DMS53 (cell line): ENCODE data around the gene MRPS25.

Source experiments
- DNase-seq: peaks from one replicate; lab custom pipeline; 2025; lab: John Stamatoyannopoulos, UW

MRPS25 gene

DNA sequence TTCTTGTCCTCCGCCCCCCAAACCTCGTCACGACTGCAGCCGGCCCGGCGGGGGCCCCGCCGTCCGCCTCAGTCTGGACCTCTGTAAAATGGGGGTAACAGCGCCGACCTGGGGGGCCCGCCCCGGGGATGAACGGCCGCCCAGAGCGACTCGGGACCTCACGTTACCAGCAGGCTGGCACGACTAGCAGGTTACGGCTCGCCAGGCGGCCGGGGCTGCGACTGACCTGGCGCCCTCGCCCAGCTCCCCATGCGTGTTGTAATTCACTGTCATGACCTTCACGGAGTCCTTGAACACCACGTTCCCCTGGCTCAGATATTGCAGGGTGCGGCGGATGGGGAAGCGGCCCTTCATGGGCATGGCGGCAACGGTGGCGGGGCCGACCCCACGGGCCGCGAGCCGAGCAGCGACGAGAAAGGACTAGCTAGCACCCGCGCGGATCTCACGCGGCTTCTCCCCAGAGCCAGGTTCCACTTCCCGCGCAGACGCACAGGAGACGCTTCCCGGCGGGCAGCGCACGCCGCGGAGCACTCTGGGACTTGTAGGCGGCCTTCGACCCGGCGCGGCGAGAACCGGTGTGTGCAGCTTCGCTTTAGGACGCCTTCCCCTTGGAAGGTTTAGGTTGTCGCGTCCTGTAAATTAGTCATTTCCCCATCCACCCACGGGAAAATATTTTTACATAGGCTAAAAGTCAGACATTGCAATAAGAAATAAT lies at the start of gene MRPS25:
TSS of gene MRPS25 (minus strand) at position 481 of the 715 bp plus-strand sequence. CDS start at position 360, 121 bp downstream.
- DNase-seq = peak; percentile 87

DNA sequence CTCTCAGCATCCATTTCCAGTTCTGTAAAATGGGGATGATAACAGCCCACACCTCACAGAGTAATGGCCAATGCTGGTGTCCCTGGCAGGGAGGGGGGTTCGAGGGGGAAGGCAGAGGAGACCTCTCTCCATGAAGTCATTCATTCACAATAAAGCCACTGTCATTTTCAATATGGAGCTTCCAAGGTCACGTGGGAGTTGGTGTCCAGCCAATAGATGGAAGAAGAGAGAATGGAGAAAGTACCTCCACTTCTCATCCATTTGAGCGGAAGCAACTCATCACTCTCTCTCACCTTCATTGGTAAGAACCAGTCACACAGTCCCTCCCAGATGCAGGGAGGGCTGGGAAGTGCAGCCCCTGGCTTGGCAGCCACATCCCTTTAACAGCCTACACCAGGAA lies 48.8 kb upstream of the MRPS25 start:
- no peak for DNase-seq

- peak; percentile 40 for DNase-seq
Measured at GRCh38 chr3:15113471-15113870, 48.4 kb upstream of the MRPS25 start.

GRCh38 chr3:15112011-15112410 lies 46.9 kb upstream of the MRPS25 start:
- DNase-seq = no peak

DNA sequence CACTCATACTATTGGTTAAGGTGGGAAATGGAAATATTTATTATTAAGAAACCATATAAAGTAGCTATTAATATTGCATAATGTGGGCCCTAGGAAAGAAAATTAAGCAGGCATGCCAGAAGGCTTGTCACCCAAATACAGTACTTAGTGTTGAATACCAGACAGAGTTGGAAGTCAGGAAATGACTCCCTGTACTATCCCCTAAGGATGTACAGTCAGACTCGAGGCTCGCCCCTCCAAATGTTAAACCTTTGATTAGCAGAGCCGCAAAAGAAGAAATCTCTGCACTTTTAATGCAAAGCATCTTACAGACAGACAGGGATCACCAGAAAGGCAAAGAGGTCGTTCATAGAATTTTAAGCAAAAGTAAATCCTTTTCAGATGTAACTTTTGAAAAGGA lies 45.1 kb upstream of the MRPS25 start:
- DNase-seq = no peak

DNA sequence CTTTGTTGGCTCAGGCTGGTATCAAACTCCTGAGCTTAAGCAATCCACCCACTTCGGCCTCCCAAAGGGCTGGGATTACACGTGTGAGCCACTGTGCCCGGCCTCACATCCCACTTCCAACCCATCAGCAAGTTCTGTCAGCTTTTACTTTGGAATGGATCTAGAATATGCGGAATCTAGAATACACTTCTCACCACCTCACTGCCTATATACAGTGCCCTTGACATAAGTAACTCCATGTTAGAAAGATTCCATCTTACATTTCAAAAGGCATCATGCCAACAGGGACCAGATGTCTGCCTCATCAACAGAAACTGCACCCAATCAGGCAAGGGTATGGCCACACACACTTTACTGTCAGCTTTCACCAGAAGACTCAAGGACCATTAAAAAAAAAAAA lies 43.8 kb upstream of the MRPS25 start:
- DNase-seq = no peak

DNA sequence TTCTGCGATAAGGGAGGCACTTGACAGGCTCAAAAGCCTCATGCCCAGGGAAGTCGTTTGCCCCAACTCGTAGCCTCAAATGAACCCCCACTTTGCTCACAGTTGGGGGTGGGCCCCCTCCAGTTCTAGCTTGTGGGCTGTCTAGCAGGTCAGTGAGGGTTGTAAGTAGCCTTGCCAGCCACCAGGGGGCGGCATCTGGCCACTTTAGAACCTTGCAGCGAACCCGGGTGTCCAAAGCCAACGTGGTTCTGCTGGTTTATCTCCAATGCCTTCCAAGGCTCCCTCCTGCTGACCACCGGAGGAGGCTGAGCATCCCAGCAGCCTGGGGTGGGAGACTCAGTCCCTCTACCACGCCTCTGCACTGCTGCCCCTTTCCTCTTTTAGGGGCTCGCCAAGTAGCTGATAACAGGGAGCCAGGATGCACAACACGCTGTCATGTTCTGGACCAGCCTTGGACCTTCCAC lies 43.0 kb upstream of the MRPS25 start:
- DNase-seq = peak; percentile 69

DNA sequence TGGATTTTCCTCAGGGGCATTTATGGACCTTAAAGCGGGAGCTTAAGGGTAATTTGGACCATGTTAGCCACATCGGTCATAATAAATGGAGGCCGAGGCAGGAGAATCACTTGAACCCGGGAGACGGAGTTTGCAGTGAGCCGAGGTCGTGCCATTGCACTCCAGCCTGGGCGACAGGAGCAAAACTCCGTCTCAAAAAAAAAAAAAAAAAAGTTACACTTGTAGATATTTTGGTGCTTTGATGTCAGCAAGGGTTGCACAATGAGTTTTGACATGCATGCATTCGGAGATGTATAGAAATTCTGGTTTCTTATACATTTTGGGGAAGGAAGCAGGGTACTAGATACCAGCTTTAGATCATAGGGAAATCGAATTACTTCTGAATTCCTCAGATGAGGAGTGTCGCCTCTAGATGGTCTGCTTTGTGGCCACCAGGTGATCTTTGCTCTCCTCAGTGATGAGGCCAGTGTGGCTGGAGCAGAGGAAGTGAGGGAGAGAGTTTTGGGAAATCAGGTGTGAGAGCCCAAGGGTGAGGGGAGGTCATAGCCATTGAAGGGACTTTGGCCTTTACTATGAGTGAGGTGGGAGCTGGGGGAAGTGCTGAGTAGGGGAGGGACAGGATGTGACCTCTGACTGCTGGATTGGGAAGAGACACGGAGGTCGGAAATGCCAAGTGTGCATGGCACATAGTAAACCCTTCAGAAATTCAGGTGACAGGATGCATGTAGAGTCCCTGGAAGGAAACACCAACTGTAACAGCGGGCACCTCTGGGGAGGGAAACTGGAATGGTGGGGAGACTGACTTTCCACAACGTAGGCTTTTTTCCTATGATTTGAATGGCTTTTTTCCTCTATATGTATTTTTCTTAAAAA lies 42.2 kb upstream of the MRPS25 start:
- no peak for DNase-seq

- no peak for DNase-seq
Measured at GRCh38 chr3:15102836-15103235, 37.7 kb upstream of the MRPS25 start.

DNA sequence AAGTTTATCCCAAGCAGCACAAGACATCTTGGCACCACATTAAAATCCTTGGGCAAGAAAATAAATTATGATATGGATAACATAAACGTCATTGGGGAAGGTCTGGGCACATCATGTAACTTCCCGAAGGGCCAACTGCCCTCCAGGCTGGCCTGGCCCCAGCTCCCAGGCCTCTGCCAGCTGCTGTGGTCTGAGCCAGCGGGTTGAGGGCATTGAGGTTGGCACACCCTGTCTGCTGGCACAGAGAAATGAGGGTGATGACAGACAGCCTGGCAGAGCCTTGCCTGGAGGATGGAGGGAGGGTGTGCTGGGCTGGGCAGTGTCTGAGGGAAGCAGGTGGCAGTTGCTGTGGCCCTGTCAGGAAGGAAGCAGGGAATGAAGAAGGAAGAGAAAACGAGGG lies 37.1 kb upstream of the MRPS25 start:
- no peak for DNase-seq

- peak; percentile 24 for DNase-seq
Measured at GRCh38 chr3:15099364-15100098, 34.4 kb upstream of the MRPS25 start.

- DNase-seq = peak; percentile 89
Measured at GRCh38 chr3:15098503-15099363, 33.6 kb upstream of the MRPS25 start, which contains the start of gene RBSN. Gene RBSN, minus strand, starts transcription at chr3:15099148. Its CDS starts 3,028 bp downstream, at chr3:15096120.

DNA sequence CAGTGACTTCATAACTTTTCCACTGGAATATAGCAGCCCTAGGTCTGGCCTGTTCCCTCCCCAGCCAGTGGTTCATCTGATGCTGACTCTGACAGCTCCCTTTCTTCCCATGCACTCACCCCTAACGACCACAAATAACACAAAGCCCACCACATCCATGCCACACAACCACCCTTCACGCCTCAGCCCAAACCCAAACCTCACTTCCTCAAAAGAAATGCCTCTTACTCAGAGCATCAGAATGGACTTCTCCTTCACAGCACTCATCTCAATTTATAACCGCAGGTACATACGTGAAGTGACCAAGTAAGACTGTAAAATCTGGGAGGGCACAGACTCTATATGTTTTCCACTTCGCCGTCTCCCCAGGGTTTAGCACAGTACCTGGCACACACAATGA lies 32.8 kb upstream of the MRPS25 start:
- no peak for DNase-seq

DNA sequence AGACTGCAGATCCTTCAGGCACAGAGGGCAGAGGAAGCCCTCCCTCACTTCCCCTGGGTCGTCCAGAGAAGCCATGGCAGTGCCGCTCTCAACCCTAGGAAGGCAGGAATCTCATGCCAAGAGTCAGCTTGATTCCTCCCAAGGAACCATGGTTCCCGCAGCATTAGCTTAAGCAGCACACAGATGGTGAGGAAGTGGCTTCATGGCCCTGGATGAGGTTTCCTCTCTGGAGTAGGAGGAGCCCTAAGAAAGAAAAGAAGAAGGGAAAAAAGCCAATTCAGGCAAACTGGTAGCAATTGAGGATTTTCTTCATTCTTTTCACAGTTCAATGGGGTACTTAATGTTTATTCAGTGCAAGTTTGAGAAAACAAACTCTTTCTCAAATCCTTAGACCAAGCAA lies 30.9 kb upstream of the MRPS25 start:
- DNase-seq = no peak

- no peak for DNase-seq
Measured at GRCh38 chr3:15094187-15094875, 29.2 kb upstream of the MRPS25 start.

DNA sequence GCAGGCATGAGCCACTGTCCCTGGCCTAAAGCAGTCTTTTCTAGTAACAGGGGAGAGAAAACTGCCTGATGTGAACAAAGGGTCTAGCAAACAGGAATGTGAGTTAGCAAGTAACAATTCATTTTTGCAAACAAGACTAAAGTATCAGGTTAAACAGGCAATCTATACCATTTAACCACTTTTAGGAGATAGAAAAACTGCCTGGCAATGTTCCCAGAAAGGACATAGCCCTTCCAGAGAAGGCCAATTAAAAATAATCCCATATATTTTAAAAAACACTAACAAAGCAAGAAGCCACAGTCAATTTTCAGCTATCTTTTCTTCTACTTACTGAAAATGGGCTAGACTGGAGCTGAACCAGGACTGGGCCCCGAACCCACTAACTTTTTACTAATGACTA lies 27.6 kb upstream of the MRPS25 start:
- DNase-seq = no peak

DNA sequence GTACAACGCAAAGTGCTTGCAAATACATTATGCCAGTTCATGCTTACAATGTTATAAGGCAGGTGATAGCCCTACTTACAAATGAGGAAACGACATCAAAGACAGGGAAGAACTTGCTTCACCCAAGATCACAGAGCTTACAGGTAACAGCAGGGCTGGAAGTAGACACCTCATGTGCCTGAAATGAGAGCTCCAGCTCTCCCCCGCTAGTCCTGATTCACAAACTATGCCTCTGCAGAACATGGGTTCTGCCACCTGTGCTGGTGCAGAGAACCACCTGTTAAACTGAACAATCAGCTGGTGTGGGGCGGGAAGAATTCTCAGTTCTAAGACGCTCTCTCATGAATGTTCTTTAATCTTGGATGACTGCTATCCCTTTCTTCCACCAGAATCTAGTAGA lies 26.5 kb upstream of the MRPS25 start:
- no peak for DNase-seq

DNA sequence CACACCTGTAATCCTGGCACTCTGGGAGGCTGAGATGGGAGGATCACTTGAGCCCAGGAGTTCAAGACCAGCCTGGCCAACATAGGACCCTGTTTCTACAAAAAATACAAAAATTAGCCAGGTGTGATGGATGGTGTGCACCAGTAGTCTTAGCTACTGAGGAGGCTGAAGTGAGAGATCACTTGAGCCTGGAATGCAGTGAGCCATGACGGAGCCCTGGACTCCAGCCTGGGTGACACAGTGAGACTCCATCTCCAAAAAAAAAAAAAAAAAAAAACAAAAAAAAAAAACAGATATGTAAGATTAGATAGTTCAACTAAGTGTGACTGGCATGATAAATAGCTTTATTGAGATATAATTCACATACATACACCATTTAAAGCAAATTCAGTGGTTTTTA lies 24.1 kb upstream of the MRPS25 start:
- DNase-seq = no peak

GRCh38 chr3:15086699-15087098 lies 21.6 kb upstream of the MRPS25 start:
- no peak for DNase-seq

- DNase-seq = no peak
Measured at GRCh38 chr3:15086263-15086662, 21.1 kb upstream of the MRPS25 start.

- no peak for DNase-seq
Measured at GRCh38 chr3:15083252-15083651, 18.1 kb upstream of the MRPS25 start.
